Fibroblast of lung (primary cell): ENCODE data around the gene AMPD2. TPM values are rescaled to one million over a fixed set of nuclear protein-coding genes. Genes with fewer than 3 reads are reported as not detected.

Source experiments
- DNase-seq, 2 donors: peaks; one replicate each; pipeline versions ENCODE4 v3.0.0 to v3.0.0-alpha.2; 2010; ENCODE audit warnings: low read depth in 2 of 2
- H2AFZ ChIP-seq: 2 replicates; pipeline ENCODE4 v1.5.1; 2012; ENCODE audit warnings: low read length, control low read depth, inconsistent platforms
- H3K27ac ChIP-seq: 2 replicates; pipeline ENCODE4 v1.5.1; 2011; ENCODE audit warnings: low read length, control low read depth; ENCODE audit not compliant: insufficient read depth
- H3K27me3 ChIP-seq: 2 replicates; pipeline ENCODE4 v1.5.1; 2011; ENCODE audit warnings: mild to moderate bottlenecking, low read length; ENCODE audit not compliant: control insufficient read depth, insufficient read depth
- H3K36me3 ChIP-seq: 2 replicates; pipeline ENCODE4 v1.5.1; 2011; ENCODE audit warnings: low read length; ENCODE audit not compliant: control insufficient read depth, insufficient read depth
- H3K4me1 ChIP-seq: 2 replicates; pipeline ENCODE4 v1.5.1; 2011; ENCODE audit warnings: low read length; ENCODE audit not compliant: control insufficient read depth, insufficient read depth; ENCODE audit errors: extremely low read depth
- H3K4me2 ChIP-seq: 2 replicates; pipeline ENCODE4 v1.5.1; 2011; ENCODE audit warnings: low read length, control low read depth; ENCODE audit not compliant: insufficient read depth; ENCODE audit errors: extremely low read depth
- H3K4me3 ChIP-seq, 4 experiments: fragments of 200-600 bp in 1 of 4; sonication (generic) in 1 of 4; replicated peaks in 1 of 4; 2 replicates each; pipeline ENCODE4 v1.5.1; 2011 to 2016; ENCODE audit warnings: low read length in 4 of 4, low read depth in 3 of 4, mild to moderate bottlenecking in 3 of 4, control low read depth in 2 of 4, inconsistent platforms in 1 of 4, mixed read lengths in 1 of 4; ENCODE audit not compliant: insufficient read depth in 1 of 4; ENCODE audit errors: control extremely low read depth in 1 of 4
- H3K79me2 ChIP-seq: 2 replicates; pipeline ENCODE4 v1.5.1; 2012; ENCODE audit warnings: mild to moderate bottlenecking, low read length, inconsistent platforms; ENCODE audit not compliant: control insufficient read depth, insufficient read depth
- H3K9ac ChIP-seq: 2 replicates; pipeline ENCODE4 v1.5.1; 2011; ENCODE audit warnings: mild to moderate bottlenecking, low read length, control low read depth; ENCODE audit not compliant: insufficient read depth
- H3K9me3 ChIP-seq: 2 replicates; pipeline ENCODE4 v1.5.1; 2012; ENCODE audit warnings: low read depth, low read length; ENCODE audit not compliant: control insufficient read depth, insufficient read depth
- H4K20me1 ChIP-seq: 2 replicates; pipeline ENCODE4 v1.5.1; 2011; ENCODE audit warnings: low read length; ENCODE audit not compliant: control insufficient read depth, insufficient read depth; ENCODE audit errors: extremely low read depth
- CTCF ChIP-seq, 2 donors: IDR thresholded peaks in 1 of 2; conservative IDR thresholded peaks in 1 of 2; 1 replicate in 1 of 2; 2 replicates in 1 of 2; pipeline ENCODE4 v1.5.1; 2011 to 2012; ENCODE audit warnings: low read length in 2 of 2, control low read depth in 1 of 2, inconsistent platforms in 1 of 2, low read depth in 1 of 2, mild to moderate bottlenecking in 1 of 2
- EZH2 ChIP-seq: IDR thresholded peaks from 2 replicates; pipeline ENCODE4 v1.5.1; 2012; ENCODE audit warnings: low read length, control low read depth, mild to moderate bottlenecking; ENCODE audit errors: missing control alignments
- polyA plus RNA-seq, 2 donors: library from polyadenylated mRNA; depleted of rRNA in 1 of 2; stranded (reverse) in 1 of 2; unstranded in 1 of 2; fragments of >200 nt; gene quantifications; 2 replicates each; pipeline ENCODE4 v1.2.1, GENCODE V29; 2011 to 2012; ENCODE audit warnings: missing spikeins in 1 of 2
- total RNA-seq: library from RNA; depleted of rRNA; stranded (reverse); fragments of >200 nt; gene quantifications from 2 replicates; pipeline ENCODE4 v1.2.1, GENCODE V29; 2014

Gene AMPD2
- total and polyA plus RNA-seq, 2 donors (not counting 1 experiment from before 2014, with no cell fraction given): 23.0 to 51.9 TPM

- H3K9me3 ChIP-seq: no peaks in the 10 kb centered on the region
- no peak overlapping the region for H3K4me2 ChIP-seq
- H3K27me3 ChIP-seq: no peaks in the 10 kb centered on the region
- H3K4me1 ChIP-seq: peaks cover 10% of the 10 kb centered on the region
- H3K36me3 ChIP-seq: peaks cover 5% of the 10 kb centered on the region
- DNase-seq: no peak
- no peak for TF ChIP-seq CTCF (conservative IDR thresholded peaks at IDR 0.05 in 1 of 2, IDR thresholded peaks at IDR 0.05 in 1 of 2; ENCODE audit: low read depth in 1 of 2, low read length in 2 of 2)
- TF ChIP-seq EZH2: no peak
- H3K27ac ChIP-seq: no peak overlapping the region
- H4K20me1 ChIP-seq: no peaks in the 10 kb centered on the region
- H3K79me2 ChIP-seq: no peaks in the 10 kb centered on the region
- H3K4me3 ChIP-seq: no peak overlapping the region
- no peak overlapping the region for H2AFZ ChIP-seq
- H3K9ac ChIP-seq: no peak overlapping the region
These were observed 17.8 kb downstream of the AMPD2 start for GRCh38 chr1:109637446-109637845.

- H3K9me3 ChIP-seq: no peaks in the 10 kb centered on the region
- no peak overlapping the region for H3K4me3 ChIP-seq
- TF ChIP-seq EZH2: no peak
- TF ChIP-seq CTCF (conservative IDR thresholded peaks at IDR 0.05 in 1 of 2, IDR thresholded peaks at IDR 0.05 in 1 of 2; ENCODE audit: low read depth in 1 of 2, low read length in 2 of 2): no peak
- no peaks in the 10 kb centered on the region for H3K27me3 ChIP-seq
- H2AFZ ChIP-seq: no peak overlapping the region
- no peak overlapping the region for H3K4me2 ChIP-seq
- no peaks in the 10 kb centered on the region for H3K36me3 ChIP-seq
- DNase-seq: no peak
- no peak overlapping the region for H3K9ac ChIP-seq
- no peaks in the 10 kb centered on the region for H3K79me2 ChIP-seq
- H3K27ac ChIP-seq: no peak overlapping the region
- H4K20me1 ChIP-seq: no peaks in the 10 kb centered on the region
- peaks cover 10% of the 10 kb centered on the region for H3K4me1 ChIP-seq
These were observed 19.6 kb downstream of the AMPD2 start for GRCh38 chr1:109639063-109639840.

DNA sequence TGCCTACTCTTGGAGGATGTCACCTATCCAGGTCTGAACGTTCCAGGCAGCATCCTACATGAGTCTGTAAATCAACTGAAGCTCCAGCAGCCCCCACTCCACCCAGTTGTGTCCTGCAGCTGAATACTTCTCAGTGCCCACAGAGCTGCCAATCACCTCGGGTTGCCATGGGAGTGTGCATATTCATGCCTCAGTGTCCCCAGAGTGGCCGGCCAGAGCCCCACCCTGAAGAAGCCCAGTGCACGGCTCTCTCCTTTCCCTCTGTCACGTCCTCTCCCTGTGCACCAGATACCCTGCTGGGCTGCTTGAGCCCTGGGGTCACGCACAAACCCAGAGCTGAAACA is 20.2 kb downstream of the AMPD2 start:
- H2AFZ ChIP-seq: no peak overlapping the region
- no peaks in the 10 kb centered on the region for H3K9me3 ChIP-seq
- no peaks in the 10 kb centered on the region for H4K20me1 ChIP-seq
- H3K4me2 ChIP-seq: no peak overlapping the region
- no peak for DNase-seq
- no peaks in the 10 kb centered on the region for H3K27me3 ChIP-seq
- H3K27ac ChIP-seq: no peak overlapping the region
- H3K9ac ChIP-seq: no peak overlapping the region
- H3K4me1 ChIP-seq: peaks cover 10% of the 10 kb centered on the region
- H3K79me2 ChIP-seq: no peaks in the 10 kb centered on the region
- TF ChIP-seq CTCF (conservative IDR thresholded peaks at IDR 0.05 in 1 of 2, IDR thresholded peaks at IDR 0.05 in 1 of 2; ENCODE audit: low read depth in 1 of 2, low read length in 2 of 2) (no peak), EZH2 (no peak)
- H3K4me3 ChIP-seq: no peak overlapping the region
- no peaks in the 10 kb centered on the region for H3K36me3 ChIP-seq
